Measurements from ENCODE around the gene CKB. TPM values are rescaled to one million over a fixed set of nuclear protein-coding genes. Genes with fewer than 3 reads are reported as not detected.

The CKB gene
- polyA plus RNA-seq, 3 donors = 0.76 to 12.5 (median 2.7) TPM

- intact Hi-C loops (cut with micrococcal nuclease) = no loop called here
- Mint-ChIP-seq H3K36me3 (peaks cover 5 to 17% of the 10 kb centered on the region in 2 donors), H3K27ac (peak overlapping the region in 1 of 7 donors; percentile 50), H3K27me3 (ENCODE audit: low read depth in 3 of 3) (peaks cover 3 to 31% (median 6%) of the 10 kb centered on the region in 3 donors), H3K9me3 (no peaks in the 10 kb centered on the region), H3K4me3 (no peak overlapping the region), H3K4me1 (peaks cover 2% of the 10 kb centered on the region)
- no peak overlapping the region for H3K4me3 ChIP-seq (replicated peaks in 1 of 3; ENCODE audit: low read depth in 2 of 3, low read length in 3 of 3)
- H3K9me3 ChIP-seq (replicated peaks in 1 of 2; ENCODE audit: control insufficient read depth in 1 of 2, insufficient read depth in 1 of 2, low read length in 2 of 2) = no peaks in the 10 kb centered on the region
- no peak overlapping the region for H3K4me2 ChIP-seq (replicated peaks; ENCODE audit: extremely low read depth, low read length, poor library complexity, severe bottlenecking)
- TF ChIP-seq CTCF (IDR thresholded peaks at IDR 0.05) = no peak
- peaks cover under 1% of the 10 kb centered on the region for H3K79me2 ChIP-seq (ENCODE audit: insufficient read depth, low read length)
- peaks cover 0 to 5% of the 10 kb centered on the region in 2 donors for H3K27me3 ChIP-seq (ENCODE audit: control insufficient read depth in 2 of 2, insufficient read depth in 2 of 2, low read length in 2 of 2)
- H4K20me1 ChIP-seq (ENCODE audit: insufficient read depth, low read length) = peaks cover 5% of the 10 kb centered on the region
- no peak overlapping the region for H3K27ac ChIP-seq (ENCODE audit: low read depth in 1 of 2, low read length in 2 of 2)
- H3K9ac ChIP-seq (ENCODE audit: insufficient read depth, low read length, poor library complexity, severe bottlenecking) = no peak overlapping the region
- DNase-seq = no peak
- H3K4me1 ChIP-seq (ENCODE audit: control insufficient read depth in 1 of 2, insufficient read depth in 2 of 2, low read length in 2 of 2) = no peaks in the 10 kb centered on the region
- no peak overlapping the region for H2AFZ ChIP-seq (ENCODE audit: insufficient read depth, low read depth, low read length, poor library complexity, severe bottlenecking)
- H3K36me3 ChIP-seq (replicated peaks in 1 of 2; ENCODE audit: control insufficient read depth in 1 of 2, insufficient read depth in 2 of 2, low read length in 2 of 2) = peaks cover 8 to 30% of the 10 kb centered on the region in 2 donors
- WGBS (ENCODE audit: insufficient coverage) = 94% methylated on average over 10 of the region's 11 CpGs
These were observed 13.4 kb upstream of the CKB start for GRCh38 chr14:103535891-103536565.

- intact Hi-C loops (cut with micrococcal nuclease) = no loop called here
- Histone ChIP-seq H3K4me2 (replicated peaks; ENCODE audit: extremely low read depth, low read length, poor library complexity, severe bottlenecking) (no peak overlapping the region), H3K4me3 (replicated peaks in 1 of 3; ENCODE audit: low read depth in 2 of 3, low read length in 3 of 3) (no peak overlapping the region), H3K9me3 (replicated peaks in 1 of 2; ENCODE audit: control insufficient read depth in 1 of 2, insufficient read depth in 1 of 2, low read length in 2 of 2) (no peaks in the 10 kb centered on the region), H3K79me2 (ENCODE audit: insufficient read depth, low read length) (peaks cover 8% of the 10 kb centered on the region), H3K27ac (ENCODE audit: low read depth in 1 of 2, low read length in 2 of 2) (no peak overlapping the region), H3K27me3 (ENCODE audit: control insufficient read depth in 2 of 2, insufficient read depth in 2 of 2, low read length in 2 of 2) (peaks cover 0 to 5% of the 10 kb centered on the region in 2 donors), H3K36me3 (replicated peaks in 1 of 2; ENCODE audit: control insufficient read depth in 1 of 2, insufficient read depth in 2 of 2, low read length in 2 of 2) (peaks cover 8 to 30% of the 10 kb centered on the region in 2 donors), H3K4me1 (ENCODE audit: control insufficient read depth in 1 of 2, insufficient read depth in 2 of 2, low read length in 2 of 2) (peaks cover under 1 to 2% of the 10 kb centered on the region in 2 donors), H2AFZ (ENCODE audit: insufficient read depth, low read depth, low read length, poor library complexity, severe bottlenecking) (no peak overlapping the region), H3K9ac (ENCODE audit: insufficient read depth, low read length, poor library complexity, severe bottlenecking) (no peak overlapping the region), H4K20me1 (ENCODE audit: insufficient read depth, low read length) (peaks cover 6% of the 10 kb centered on the region)
- no peak for DNase-seq
- H3K9me3 Mint-ChIP-seq = no peaks in the 10 kb centered on the region
- no peak overlapping the region for H3K4me3 Mint-ChIP-seq
- TF ChIP-seq CTCF (IDR thresholded peaks at IDR 0.05) = no peak
- peaks cover 3 to 24% (median 6%) of the 10 kb centered on the region in 3 donors for H3K27me3 Mint-ChIP-seq (ENCODE audit: low read depth in 3 of 3)
- H3K27ac Mint-ChIP-seq = peak overlapping the region in 1 of 7 donors; percentile 18
- H3K36me3 Mint-ChIP-seq = peaks cover 5 to 21% of the 10 kb centered on the region in 2 donors
- peaks cover 4% of the 10 kb centered on the region for H3K4me1 Mint-ChIP-seq
- WGBS (ENCODE audit: insufficient coverage) = 92% methylated on average over 13 of the region's 21 CpGs
These were observed 12.7 kb upstream of the CKB start for GRCh38 chr14:103535081-103535890.
